AG10803 (cell line): ENCODE data around the gene FLRT2.

Experiments used
- DNase-seq: peaks from one replicate; pipeline ENCODE4 v3.0.0; 2010; ENCODE audit warnings: low read depth
- H3K4me3 ChIP-seq: 2 replicates; pipeline ENCODE4 v1.5.1; 2011; ENCODE audit warnings: mild to moderate bottlenecking, low read length, control low read depth
- TF ChIP-seq, protein P1 (sequence below): conservative IDR thresholded peaks from 2 replicates; pipeline ENCODE4 v1.5.1; 2011; ENCODE audit warnings: mild to moderate bottlenecking, low read length, control low read depth, inconsistent platforms

The FLRT2 gene

DNA sequence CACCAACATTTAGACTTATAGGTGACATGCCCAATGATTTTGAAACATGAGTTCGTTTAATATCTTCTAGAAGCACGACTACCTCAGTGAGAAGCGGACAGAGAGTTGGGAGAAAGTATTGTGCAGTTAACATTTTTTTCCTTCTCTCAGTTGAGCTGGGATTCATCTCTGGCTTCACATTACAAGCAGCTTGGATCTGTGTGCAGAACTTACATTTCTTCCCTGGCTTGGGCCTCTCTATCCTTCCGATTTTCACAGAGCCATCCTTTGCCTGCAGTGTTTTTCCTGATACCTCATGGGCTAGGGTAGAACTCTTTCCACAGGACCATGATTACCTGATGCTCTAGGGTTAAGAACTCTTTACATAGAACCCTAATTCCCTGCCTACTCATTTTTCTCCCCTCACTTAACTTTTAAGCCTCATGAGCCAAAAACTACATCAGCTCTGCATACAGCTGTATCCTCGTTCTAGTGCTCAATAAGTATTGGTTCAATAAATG is 86.5 kb downstream of the FLRT2 start:
- TF ChIP-seq, protein P1, sequence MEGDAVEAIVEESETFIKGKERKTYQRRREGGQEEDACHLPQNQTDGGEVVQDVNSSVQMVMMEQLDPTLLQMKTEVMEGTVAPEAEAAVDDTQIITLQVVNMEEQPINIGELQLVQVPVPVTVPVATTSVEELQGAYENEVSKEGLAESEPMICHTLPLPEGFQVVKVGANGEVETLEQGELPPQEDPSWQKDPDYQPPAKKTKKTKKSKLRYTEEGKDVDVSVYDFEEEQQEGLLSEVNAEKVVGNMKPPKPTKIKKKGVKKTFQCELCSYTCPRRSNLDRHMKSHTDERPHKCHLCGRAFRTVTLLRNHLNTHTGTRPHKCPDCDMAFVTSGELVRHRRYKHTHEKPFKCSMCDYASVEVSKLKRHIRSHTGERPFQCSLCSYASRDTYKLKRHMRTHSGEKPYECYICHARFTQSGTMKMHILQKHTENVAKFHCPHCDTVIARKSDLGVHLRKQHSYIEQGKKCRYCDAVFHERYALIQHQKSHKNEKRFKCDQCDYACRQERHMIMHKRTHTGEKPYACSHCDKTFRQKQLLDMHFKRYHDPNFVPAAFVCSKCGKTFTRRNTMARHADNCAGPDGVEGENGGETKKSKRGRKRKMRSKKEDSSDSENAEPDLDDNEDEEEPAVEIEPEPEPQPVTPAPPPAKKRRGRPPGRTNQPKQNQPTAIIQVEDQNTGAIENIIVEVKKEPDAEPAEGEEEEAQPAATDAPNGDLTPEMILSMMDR, result no peak
- no peak for DNase-seq
- H3K4me3 ChIP-seq, result no peak overlapping the region

DNA sequence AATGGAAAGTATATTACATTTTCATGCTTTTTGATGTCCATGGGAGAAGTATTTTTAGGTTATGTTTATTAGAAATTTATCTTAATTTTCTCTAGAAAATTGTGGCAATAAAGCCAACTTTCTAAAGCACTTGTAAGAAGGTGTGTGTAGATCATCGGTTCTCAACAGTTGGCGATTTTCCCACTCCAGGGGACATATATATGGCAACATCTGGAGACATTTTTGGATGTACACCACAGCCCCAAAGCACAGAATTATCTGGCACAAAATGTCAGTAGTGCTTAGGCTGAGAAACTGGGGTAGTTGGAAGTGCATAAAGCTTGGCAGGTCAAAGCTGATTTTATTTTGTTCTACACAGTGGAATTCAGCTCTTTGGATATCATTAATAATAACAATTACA is 86.9 kb downstream of the FLRT2 start:
- no peak for DNase-seq
- H3K4me3 ChIP-seq, result no peak overlapping the region
- TF ChIP-seq, protein P1, result no peak

DNA sequence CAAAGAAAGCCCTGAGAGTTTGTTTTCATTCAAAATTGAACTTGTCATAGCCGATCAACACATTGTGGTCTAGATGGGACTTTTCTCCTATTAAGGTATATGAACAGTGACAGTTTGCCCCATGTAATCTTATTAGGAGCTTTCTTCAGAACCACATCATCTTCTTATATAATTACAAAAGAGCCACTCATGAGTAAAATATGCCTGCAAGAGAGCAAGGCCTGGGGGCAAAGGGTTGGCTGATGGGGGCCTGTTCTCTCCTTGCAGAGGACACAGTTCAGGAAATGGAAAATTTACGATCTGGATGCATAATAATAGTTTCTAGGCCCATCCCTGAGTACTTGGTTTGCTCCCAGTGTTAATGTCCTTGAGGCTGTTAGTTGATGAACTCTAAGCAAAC is 87.8 kb downstream of the FLRT2 start:
- no peak overlapping the region for H3K4me3 ChIP-seq
- DNase-seq, result no peak
- TF ChIP-seq, protein P1, result no peak

GRCh38 chr14:85618390-85618789 is 88.4 kb downstream of the FLRT2 start:
- no peak overlapping the region for H3K4me3 ChIP-seq
- DNase-seq, result no peak
- TF ChIP-seq, protein P1, result no peak

DNA sequence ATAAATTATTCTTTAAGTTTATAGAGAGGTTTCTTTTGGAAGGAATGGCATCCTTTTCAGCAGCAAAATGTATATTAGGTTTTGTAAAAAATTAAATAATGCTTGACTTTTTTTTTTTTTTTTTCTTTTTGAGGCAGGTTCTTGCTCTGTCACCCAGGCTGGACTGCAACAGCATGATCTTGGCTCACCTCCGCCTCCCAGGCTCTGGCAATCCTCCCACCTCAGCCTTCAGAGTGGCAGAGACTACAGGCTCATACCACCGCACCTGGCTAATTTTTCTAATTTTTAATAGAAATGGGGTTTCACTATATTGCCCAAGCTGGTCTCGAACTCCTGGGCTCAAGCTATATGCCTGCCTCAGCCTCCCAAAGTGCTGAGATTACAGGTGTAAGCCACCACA is 89.0 kb downstream of the FLRT2 start:
- TF ChIP-seq, protein P1, result no peak
- DNase-seq, result no peak
- H3K4me3 ChIP-seq, result no peak overlapping the region

DNA sequence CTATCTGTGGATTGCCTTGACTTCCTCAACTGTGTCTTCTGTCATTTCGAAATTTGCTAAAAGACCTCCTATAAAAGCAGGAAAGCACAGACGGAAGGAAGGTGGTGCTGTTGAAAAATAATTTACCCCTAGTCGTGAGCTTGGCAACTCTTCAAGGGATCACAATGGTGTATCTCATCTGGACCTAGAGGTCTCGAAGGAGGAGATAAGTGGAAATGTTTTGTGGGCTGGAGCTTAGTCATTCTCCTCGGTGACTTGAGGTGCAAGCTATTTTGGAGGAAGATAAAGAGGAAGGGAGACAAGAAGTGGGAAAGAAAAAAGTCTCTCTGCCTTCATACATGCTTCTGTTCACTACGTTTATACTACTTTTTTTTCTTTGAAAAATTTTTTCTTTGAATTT is 89.9 kb downstream of the FLRT2 start:
- TF ChIP-seq, protein P1, result no peak
- no peak for DNase-seq
- H3K4me3 ChIP-seq, result no peak overlapping the region

DNA sequence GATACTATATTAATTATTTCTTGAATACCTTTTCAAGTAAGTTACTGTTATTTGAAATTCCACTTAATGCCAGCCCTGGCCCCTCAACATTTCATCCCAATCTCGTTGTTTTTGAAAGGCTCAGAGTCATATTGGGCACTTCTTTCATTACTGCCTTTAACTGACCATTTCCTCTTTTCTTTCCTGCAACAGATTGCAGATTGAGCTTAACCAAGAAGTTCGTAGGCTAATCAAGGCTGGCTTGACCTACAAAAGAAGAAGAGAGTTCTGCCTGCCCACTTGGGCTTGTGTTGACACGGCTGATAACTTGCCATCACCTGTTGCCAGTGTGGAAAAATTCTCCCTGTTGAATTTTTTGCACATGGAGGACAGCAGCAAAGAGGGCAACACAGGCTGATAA is 91.0 kb downstream of the FLRT2 start:
- no peak for DNase-seq
- TF ChIP-seq, protein P1, result no peak

More for the DNA sequence above, 91.0 kb downstream of the FLRT2 start:
- no peak overlapping the region for H3K4me3 ChIP-seq
